K562 (cell line): ENCODE data around the gene STYXL1. TPM values are rescaled to one million over a fixed set of nuclear protein-coding genes. Genes with fewer than 3 reads are reported as not detected.
A peak's percentile ranks its signal among the peaks of the same experiment; 100 is the strongest.

ENCODE experiments used
- ARID4B ChIP-seq: sonication (generic); formaldehyde crosslinking; IDR thresholded peaks from 2 replicates; pipeline ENCODE4 v1.8.0; 2022; ENCODE audit warnings: mild to moderate bottlenecking, missing genetic modification reagents
- CEBPG ChIP-seq, 3 experiments: fragments of 200-800 bp in 1 of 3; sonication (Bioruptor generic) in 1 of 3; sonication (generic) in 1 of 3; formaldehyde crosslinking in 1 of 3; IDR thresholded peaks in 2 of 3; conservative IDR thresholded peaks in 1 of 3; 2 replicates each; pipeline versions ENCODE4 v1.6.1 to v1.8.0; 2016 to 2022; ENCODE audit warnings: missing compliant biosample characterization in 2 of 3, missing genetic modification characterization in 2 of 3, mild to moderate bottlenecking in 1 of 3, missing genetic modification reagents in 1 of 3
- CREM ChIP-seq: IDR thresholded peaks from 2 replicates; pipeline ENCODE4 v1.6.1; 2014; ENCODE audit warnings: antibody characterized with exemption, low read depth
- CTBP1 ChIP-seq: fragments of 450-650 bp; IDR thresholded peaks from 2 replicates; pipeline ENCODE4 v1.6.1; 2016; ENCODE audit warnings: borderline replicate concordance
- GABPA ChIP-seq: fragments of 200-800 bp; sonication (Bioruptor generic); conservative IDR thresholded peaks from 2 replicates; pipeline ENCODE4 v1.6.1; 2016; ENCODE audit warnings: low read depth, missing genetic modification characterization, missing compliant biosample characterization
- IRF1 ChIP-seq: sonication (generic); formaldehyde crosslinking; IDR thresholded peaks from 2 replicates; pipeline ENCODE4 v1.8.0; 2022; ENCODE audit warnings: missing genetic modification reagents, mild to moderate bottlenecking, borderline replicate concordance
- NR2C2 ChIP-seq, 2 experiments: fragments of 200-800 bp in 1 of 2; sonication (Bioruptor generic) in 1 of 2; sonication (generic) in 1 of 2; formaldehyde crosslinking in 1 of 2; IDR thresholded peaks; 2 replicates each; pipeline versions ENCODE4 v1.6.1 to v1.8.0; 2016 to 2022; ENCODE audit warnings: mild to moderate bottlenecking in 1 of 2, missing compliant biosample characterization in 1 of 2, missing genetic modification characterization in 1 of 2, missing genetic modification reagents in 1 of 2
- SRSF1 ChIP-seq: fragments of 200-400 bp; formaldehyde crosslinking; IDR thresholded peaks from 2 replicates; pipeline ENCODE4 v1.6.1; 2017; ENCODE audit warnings: mild to moderate bottlenecking, low read depth, low read length, moderate library complexity
- TEAD1 ChIP-seq, 2 experiments: fragments of 450-650 bp in 1 of 2; sonication (generic) in 1 of 2; formaldehyde crosslinking; IDR thresholded peaks; 2 replicates each; pipeline versions ENCODE4 v1.4.0 to v1.8.0; 2020 to 2022; ENCODE audit warnings: mild to moderate bottlenecking in 2 of 2, missing genetic modification reagents in 1 of 2
- ZNF197 ChIP-seq: fragments of 200-800 bp; sonication (Bioruptor generic); IDR thresholded peaks from 2 replicates; pipeline ENCODE4 v1.6.1; 2016; ENCODE audit warnings: low read depth, missing genetic modification characterization, missing compliant biosample characterization
- ZNF318 ChIP-seq, 2 experiments: fragments of 450-650 bp; IDR thresholded peaks; 2 replicates each; pipeline ENCODE4 v1.6.1; 2016; ENCODE audit warnings: mild to moderate bottlenecking in 2 of 2, borderline replicate concordance in 1 of 2, low read depth in 1 of 2, moderate library complexity in 1 of 2
- polyA plus RNA-seq, 8 experiments: library from polyadenylated mRNA; depleted of rRNA in 4 of 8; stranded (reverse) in 5 of 8; unstranded in 3 of 8; fragments of >200 nt; fragmentation: Nextera tagmentation in 2 of 8; fragmentation: Illumina TruSeq in 1 of 8; extraction: Ambion mirVana in 2 of 8; extraction: Trizol in 1 of 8; gene quantifications; 2 replicates each; pipeline versions ENCODE4 v1.2.1 to v1.2.3, GENCODE V29; 2011 to 2014; ENCODE audit warnings: inconsistent platforms in 1 of 8, missing spikeins in 1 of 8
- total RNA-seq, 7 experiments: library from RNA; depleted of rRNA in 6 of 7; stranded (reverse); fragments of >200 nt in 6 of 7; fragmentation: Illumina TruSeq in 2 of 7; extraction: Trizol in 2 of 7; gene quantifications; 2 replicates each; pipeline versions ENCODE4 v1.2.1 to v1.2.3, GENCODE V29; 2011 to 2021; ENCODE audit warnings: low replicate concordance in 1 of 7

Gene STYXL1
- total and polyA plus RNA-seq, 9 of the 15 experiments (the other 6 are each of a cell fraction or from before 2014, with no cell fraction given) = 36.5 to 97.2 (median 49.9) TPM

GRCh38 chr7:76077435-76077834 is 29.6 kb upstream of the STYXL1 start (continued):
- no peak for TF ChIP-seq CEBPG (CRISPR knock-in tag; IDR thresholded peaks at IDR 0.05)
- TF ChIP-seq CEBPG (tag; conservative IDR thresholded peaks at IDR 0.05 in 1 of 2, IDR thresholded peaks at IDR 0.05 in 1 of 2) = peak; percentile 55 to 80; a peak in 3 of 4 replicates
- peak; percentile 40 to 78; a peak in 2 of 4 replicates for TF ChIP-seq TEAD1 (CRISPR knock-in tag; IDR thresholded peaks at IDR 0.05)
- peak; percentile 69 for TF ChIP-seq CREM
- 0 out of 2 replicates have a peak, but pooled peaks have one; percentile 48 for TF ChIP-seq ZNF197
- TF ChIP-seq SRSF1 = no peak
- no peak for TF ChIP-seq IRF1 (CRISPR knock-in tag)
- 0 out of 2 replicates have a peak, but pooled peaks have one; percentile 27 for TF ChIP-seq GABPA (tag)
- TF ChIP-seq CTBP1 = peak; percentile 94
- peak in 1 of 2 experiments; percentile 86; a peak in 2 of 4 replicates for TF ChIP-seq ZNF318 (IDR thresholded peaks at IDR 0.05; ENCODE audit: borderline replicate concordance in 1 of 2, low read depth in 1 of 2)
- no peak for TF ChIP-seq NR2C2 (CRISPR knock-in tag; IDR thresholded peaks at IDR 0.05)
- peak; percentile 46; the same call in 1 of the 2 replicates for TF ChIP-seq NR2C2 (tag; IDR thresholded peaks at IDR 0.05)
- TF ChIP-seq ARID4B (CRISPR knock-in tag) = no peak
